H9 (cell line): ENCODE results near the gene FARP1. TPM values are rescaled to one million over a fixed set of nuclear protein-coding genes. Genes with fewer than 3 reads are reported as not detected.

Experiments used
- DNase-seq: peaks from one replicate; pipeline ENCODE4 v3.0.0-alpha.2; 2017
- H2AFZ ChIP-seq: one replicate; pipeline ENCODE4 v1.6.1; 2013; ENCODE audit warnings: mild to moderate bottlenecking, low read length, control low read depth, moderate library complexity
- H2AK5ac ChIP-seq: 2 replicates; pipeline ENCODE4 v1.6.1; 2013; ENCODE audit warnings: low read length, control low read depth, mixed read lengths; ENCODE audit not compliant: insufficient read length
- H2BK120ac ChIP-seq: one replicate; pipeline ENCODE4 v1.6.1; 2013; ENCODE audit warnings: low read depth, mild to moderate bottlenecking, low read length, control low read depth, inconsistent platforms; ENCODE audit not compliant: poor library complexity, severe bottlenecking
- H2BK12ac ChIP-seq: 2 replicates; pipeline ENCODE4 v1.6.1; 2013; ENCODE audit warnings: low read length, control low read depth, mixed read lengths, low read depth; ENCODE audit not compliant: insufficient read length
- H2BK15ac ChIP-seq: 2 replicates; pipeline ENCODE4 v1.6.1; 2013; ENCODE audit warnings: low read depth, low read length, control low read depth
- H2BK20ac ChIP-seq: one replicate; pipeline ENCODE4 v1.6.1; 2013; ENCODE audit warnings: low read depth, mild to moderate bottlenecking, low read length, control low read depth, inconsistent platforms; ENCODE audit not compliant: poor library complexity, severe bottlenecking
- H2BK5ac ChIP-seq: 2 replicates; pipeline ENCODE4 v1.6.1; 2013; ENCODE audit warnings: low read length, control low read depth, mixed read lengths; ENCODE audit not compliant: insufficient read length
- H3K14ac ChIP-seq: 2 replicates; pipeline ENCODE4 v1.6.1; 2013; ENCODE audit warnings: low read length, control low read depth; ENCODE audit not compliant: insufficient read depth
- H3K18ac ChIP-seq: 2 replicates; pipeline ENCODE4 v1.6.1; 2013; ENCODE audit warnings: low read depth, mild to moderate bottlenecking, mixed read lengths, low read length, control low read depth; ENCODE audit not compliant: insufficient read length
- H3K23ac ChIP-seq: 2 replicates; pipeline ENCODE4 v1.6.1; 2013; ENCODE audit warnings: low read length, control low read depth, mixed read lengths, low read depth; ENCODE audit not compliant: insufficient read length
- H3K23me2 ChIP-seq: 2 replicates; pipeline ENCODE4 v1.6.1; 2013; ENCODE audit warnings: low read depth, mild to moderate bottlenecking, mixed read lengths, low read length, control low read depth; ENCODE audit not compliant: insufficient read length, poor library complexity, severe bottlenecking
- H3K27ac ChIP-seq: 2 replicates; pipeline ENCODE4 v1.5.1; 2013; ENCODE audit warnings: low read length, control low read depth, mixed read lengths, low read depth; ENCODE audit not compliant: insufficient read length
- H3K27me3 ChIP-seq: 2 replicates; pipeline ENCODE4 v1.6.1; 2013; ENCODE audit warnings: low read length, control low read depth, inconsistent platforms; ENCODE audit not compliant: insufficient read depth
- H3K4ac ChIP-seq: 2 replicates; pipeline ENCODE4 v1.6.1; 2013; ENCODE audit warnings: low read depth, mild to moderate bottlenecking, control low read depth, inconsistent platforms, low read length, moderate library complexity
- H3K4me1 ChIP-seq: 2 replicates; pipeline ENCODE4 v1.6.1; 2013; ENCODE audit warnings: low read length, control low read depth, inconsistent platforms; ENCODE audit not compliant: insufficient read depth
- H3K4me2 ChIP-seq: 2 replicates; pipeline ENCODE4 v1.6.1; 2013; ENCODE audit warnings: low read length, control low read depth, mixed read lengths; ENCODE audit not compliant: insufficient read length, insufficient read depth
- H3K56ac ChIP-seq: 2 replicates; pipeline ENCODE4 v1.6.1; 2013; ENCODE audit warnings: low read depth, mild to moderate bottlenecking, mixed read lengths, low read length, control low read depth; ENCODE audit not compliant: insufficient read length
- H3K79me1 ChIP-seq: 2 replicates; pipeline ENCODE4 v1.6.1; 2013; ENCODE audit warnings: low read depth, mild to moderate bottlenecking, moderate library complexity, low read length, control low read depth, inconsistent platforms; ENCODE audit not compliant: insufficient read depth, poor library complexity, severe bottlenecking
- H3K79me2 ChIP-seq: 2 replicates; pipeline ENCODE4 v1.6.1; 2013; ENCODE audit warnings: low read length, control low read depth, inconsistent platforms; ENCODE audit not compliant: insufficient read depth
- H3K9ac ChIP-seq: 2 replicates; pipeline ENCODE4 v1.6.1; 2013; ENCODE audit warnings: low read length, control low read depth, mixed read lengths; ENCODE audit not compliant: insufficient read length; ENCODE audit errors: extremely low read depth
- H3K9me3 ChIP-seq: one replicate; pipeline ENCODE4 v1.6.1; 2013; ENCODE audit warnings: low read depth, low read length, inconsistent platforms; ENCODE audit not compliant: control insufficient read depth
- H3T11ph ChIP-seq: one replicate; pipeline ENCODE4 v1.6.1; 2013; ENCODE audit warnings: mild to moderate bottlenecking, low read length, control low read depth, inconsistent platforms
- H4K20me1 ChIP-seq: one replicate; pipeline ENCODE4 v1.6.1; 2013; ENCODE audit not compliant: control insufficient read depth, insufficient read length, insufficient read depth
- H4K5ac ChIP-seq: 2 replicates; pipeline ENCODE4 v1.6.1; 2013; ENCODE audit warnings: low read depth, mild to moderate bottlenecking, mixed read lengths, low read length, control low read depth; ENCODE audit not compliant: insufficient read length
- H4K8ac ChIP-seq: replicated peaks from 2 replicates; pipeline ENCODE4 v1.6.1; 2013; ENCODE audit warnings: low read length, control low read depth, mixed read lengths, low read depth; ENCODE audit not compliant: insufficient read length
- H4K91ac ChIP-seq: 2 replicates; pipeline ENCODE4 v1.6.1; 2013; ENCODE audit warnings: low read depth, mild to moderate bottlenecking, moderate library complexity, mixed read lengths, low read length, control low read depth; ENCODE audit not compliant: insufficient read length
- H3K27ac Mint-ChIP-seq, 3 experiments: 2 replicates in 2 of 3; 3 replicates in 1 of 3; pipeline ENCODE4 v1.8.0; 2020 to 2021; ENCODE audit warnings: mixed read lengths in 3 of 3, mild to moderate bottlenecking in 1 of 3, moderate library complexity in 1 of 3
- H3K27me3 Mint-ChIP-seq: 2 replicates; pipeline ENCODE4 v1.8.0; 2021; ENCODE audit warnings: low read depth, mild to moderate bottlenecking, moderate library complexity, mixed read lengths
- H3K36me3 Mint-ChIP-seq, 3 experiments: 2 replicates in 2 of 3; 3 replicates in 1 of 3; pipeline ENCODE4 v1.8.0; 2020 to 2021; ENCODE audit warnings: low read depth in 3 of 3, mixed read lengths in 3 of 3; ENCODE audit not compliant: insufficient read depth in 1 of 3
- H3K4me1 Mint-ChIP-seq, 2 experiments: 2 replicates each; pipeline ENCODE4 v1.8.0; 2020; ENCODE audit warnings: mixed read lengths in 2 of 2
- H3K4me3 Mint-ChIP-seq, 2 experiments: 2 replicates in 1 of 2; 3 replicates in 1 of 2; pipeline ENCODE4 v1.8.0; 2020 to 2021; ENCODE audit warnings: mild to moderate bottlenecking in 2 of 2, mixed read lengths in 2 of 2, moderate library complexity in 1 of 2
- H3K9me3 Mint-ChIP-seq, 2 experiments: 2 replicates in 1 of 2; 3 replicates in 1 of 2; pipeline ENCODE4 v1.8.0; 2020; ENCODE audit warnings: mild to moderate bottlenecking in 2 of 2, mixed read lengths in 2 of 2, moderate library complexity in 1 of 2
- WGBS: extraction: QIAGEN DNeasy Blood & Tissue Kit; methylation state at CpG from one replicate; pipeline ENCODE4 v1.1.7; 2013; ENCODE audit warnings: missing lambda C conversion rate, low lambda C conversion rate, mixed read lengths; ENCODE audit not compliant: insufficient read length; ENCODE audit errors: extremely low coverage; 5-methylcytosine and 5-hydroxymethylcytosine counted together
- total RNA-seq: library from RNA; stranded (reverse); gene quantifications from 2 replicates; pipeline ENCODE4 v1.2.1, GENCODE V29; 2021
- TF ChIP-seq, protein P1 (sequence below): fragments of 200-600 bp; sonication (generic); conservative IDR thresholded peaks from 3 replicates; pipeline ENCODE4 v1.8.0; 2021; ENCODE audit warnings: antibody characterized with exemption, mild to moderate bottlenecking

FARP1 gene
- total RNA-seq, 1 experiment from 2014 or later: 95.9 TPM

DNA sequence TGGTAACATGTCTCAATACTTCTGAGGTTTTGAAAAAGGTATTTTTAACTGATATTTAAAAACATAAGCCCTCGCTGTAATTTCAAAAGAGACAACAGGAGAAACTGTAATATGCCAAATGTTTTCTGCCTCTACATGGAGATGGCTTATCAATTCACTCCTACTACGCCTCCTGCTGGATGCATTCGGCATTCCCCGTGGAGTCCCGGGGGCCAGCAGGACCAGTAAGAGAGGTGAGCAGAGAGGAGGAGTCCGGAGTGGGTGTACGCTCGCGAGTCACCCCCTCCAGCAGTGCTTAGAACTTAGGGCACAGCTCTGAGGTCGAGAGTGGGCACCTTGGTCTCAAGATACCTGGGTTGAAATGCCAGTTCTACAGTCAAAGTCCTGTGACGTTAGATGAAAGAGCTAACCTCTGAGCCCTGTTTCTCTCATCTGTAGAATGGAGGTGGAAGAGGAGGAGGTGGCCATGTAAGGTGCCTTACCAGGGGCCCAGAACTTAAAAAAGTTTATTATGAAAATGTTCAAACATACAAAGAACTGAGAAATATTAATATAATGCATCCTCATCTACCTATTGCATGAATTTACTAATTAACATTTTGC is 323.8 kb downstream of the FARP1 start:
- peaks cover 8% of the 10 kb centered on the region for H3K79me1 ChIP-seq
- no peaks in the 10 kb centered on the region for H3K27me3 ChIP-seq
- H3K36me3 Mint-ChIP-seq: peaks cover 35 to 47% (median 43%) of the 10 kb centered on the region in 3 experiments; a peak in 6 of 7 replicates
- H3K4me1 ChIP-seq: 0 out of 2 replicates have a peak, but pooled peaks cover 3% of the 10 kb centered on the region
- H2BK20ac ChIP-seq: no peak overlapping the region
- no peaks in the 10 kb centered on the region for H3K27me3 Mint-ChIP-seq
- H4K20me1 ChIP-seq: no peaks in the 10 kb centered on the region
- H3T11ph ChIP-seq: no peak overlapping the region
- TF ChIP-seq, protein P1, sequence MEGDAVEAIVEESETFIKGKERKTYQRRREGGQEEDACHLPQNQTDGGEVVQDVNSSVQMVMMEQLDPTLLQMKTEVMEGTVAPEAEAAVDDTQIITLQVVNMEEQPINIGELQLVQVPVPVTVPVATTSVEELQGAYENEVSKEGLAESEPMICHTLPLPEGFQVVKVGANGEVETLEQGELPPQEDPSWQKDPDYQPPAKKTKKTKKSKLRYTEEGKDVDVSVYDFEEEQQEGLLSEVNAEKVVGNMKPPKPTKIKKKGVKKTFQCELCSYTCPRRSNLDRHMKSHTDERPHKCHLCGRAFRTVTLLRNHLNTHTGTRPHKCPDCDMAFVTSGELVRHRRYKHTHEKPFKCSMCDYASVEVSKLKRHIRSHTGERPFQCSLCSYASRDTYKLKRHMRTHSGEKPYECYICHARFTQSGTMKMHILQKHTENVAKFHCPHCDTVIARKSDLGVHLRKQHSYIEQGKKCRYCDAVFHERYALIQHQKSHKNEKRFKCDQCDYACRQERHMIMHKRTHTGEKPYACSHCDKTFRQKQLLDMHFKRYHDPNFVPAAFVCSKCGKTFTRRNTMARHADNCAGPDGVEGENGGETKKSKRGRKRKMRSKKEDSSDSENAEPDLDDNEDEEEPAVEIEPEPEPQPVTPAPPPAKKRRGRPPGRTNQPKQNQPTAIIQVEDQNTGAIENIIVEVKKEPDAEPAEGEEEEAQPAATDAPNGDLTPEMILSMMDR: peak; percentile 92
- H3K23me2 ChIP-seq: no peaks in the 10 kb centered on the region
- H3K23ac ChIP-seq: no peak overlapping the region
- no peak overlapping the region for H3K18ac ChIP-seq
- H3K9me3 Mint-ChIP-seq: no peaks in the 10 kb centered on the region
- no peak overlapping the region for H2AFZ ChIP-seq
- no peak overlapping the region for H3K4ac ChIP-seq
- no peak overlapping the region for H2BK12ac ChIP-seq
- H2AK5ac ChIP-seq: no peak overlapping the region
- H2BK120ac ChIP-seq: no peak overlapping the region
- peaks cover 16 to 23% of the 10 kb centered on the region in 2 experiments for H3K4me1 Mint-ChIP-seq
- no peak overlapping the region for H3K56ac ChIP-seq
- H4K5ac ChIP-seq: no peak overlapping the region
- no peak overlapping the region for H3K9ac ChIP-seq
- H3K27ac Mint-ChIP-seq: no peak overlapping the region
- no peak overlapping the region for H3K14ac ChIP-seq
- H2BK15ac ChIP-seq: no peak overlapping the region
- H3K79me2 ChIP-seq: no peaks in the 10 kb centered on the region; the same call in 1 of the 2 replicates
- no peak overlapping the region for H3K4me3 Mint-ChIP-seq
- DNase-seq: peak; percentile 77
- no CpG with 5 or more reads among the region's 11 CpGs for WGBS
- H3K27ac ChIP-seq: no peak overlapping the region
- no peak overlapping the region for H4K8ac ChIP-seq
- H2BK5ac ChIP-seq: no peak overlapping the region
- H3K9me3 ChIP-seq: no peaks in the 10 kb centered on the region
- H4K91ac ChIP-seq: no peak overlapping the region
- H3K4me2 ChIP-seq: no peak overlapping the region
